Occipital lobe (tissue), 2 donors: ENCODE results near the gene RAD51B. TPM values are rescaled to one million over a fixed set of nuclear protein-coding genes. Genes with fewer than 3 reads are reported as not detected.

Experiments
- small RNA-seq: library from RNA; depleted of rRNA; stranded (forward); fragments of <200 nt; gene quantifications from one replicate; pipeline ENCODE3, GENCODE V24; 2014
- total RNA-seq: library from RNA; depleted of rRNA; stranded (reverse); fragments of >200 nt; gene quantifications from one replicate; pipeline ENCODE4 v1.2.3, GENCODE V29; 2014

RAD51B gene
- total RNA-seq, 1 donor from 2014 or later: 9.8 TPM

Small RNA genes within 50 kb of the gene (small RNA-seq; reads per million reads assigned to genes)
- gene RN7SL108P (not detected), gene RN7SL706P (0.17 reads per million), gene RNU6-921P (not detected)

Other genes starting within 250 kb of the RAD51B start
- 25.3 TPM for gene PIGH, start 219.5 kb upstream of the RAD51B start, total RNA-seq
- 49.0 TPM for gene ARG2, start 199.9 kb upstream of the RAD51B start, total RNA-seq
- gene VTI1B, start 145.1 kb upstream of the RAD51B start, total RNA-seq: 42.3 TPM
- gene RDH11, start 124.0 kb upstream of the RAD51B start, total RNA-seq: 128 TPM
- 0.31 TPM for gene RDH12, start 117.9 kb upstream of the RAD51B start, total RNA-seq
- 22.0 TPM for gene ZFYVE26, start 3.2 kb upstream of the RAD51B start, total RNA-seq